Measurements from ENCODE around the gene VWF. TPM values are rescaled to one million over a fixed set of nuclear protein-coding genes. Genes with fewer than 3 reads are reported as not detected.

The VWF gene
- total and polyA plus RNA-seq, 10 of the 15 experiments (the other 5 are each of a cell fraction or from before 2014, with no cell fraction given), result 0.08 to 0.23 TPM; not detected in 8

- Histone ChIP-seq H3K36me3 (ENCODE audit: control insufficient read depth in 2 of 2, insufficient read depth in 2 of 2, low read length in 1 of 2) (no peaks in the 10 kb centered on the region), H3K27me3 (replicated peaks in 1 of 2; ENCODE audit: control insufficient read depth in 2 of 2, insufficient read depth in 2 of 2, low read length in 1 of 2) (peaks cover 2 to 8% of the 10 kb centered on the region in 2 experiments; a peak in 3 of 4 replicates), H3K9me3 (replicated peaks; ENCODE audit: control insufficient read depth, insufficient read depth, low read length) (no peaks in the 10 kb centered on the region; the same call in 2 of the 3 replicates), H4K20me1 (ENCODE audit: control insufficient read depth, insufficient read depth) (no peaks in the 10 kb centered on the region), H3K4me1 (ENCODE audit: control insufficient read depth, insufficient read depth, low read length) (no peaks in the 10 kb centered on the region), H3K4me3 (no peak overlapping the region), H3K9ac (ENCODE audit: control insufficient read depth, insufficient read depth, low read length) (no peak overlapping the region), H3K79me2 (ENCODE audit: control insufficient read depth, insufficient read depth, low read length) (no peaks in the 10 kb centered on the region), H3K4me2 (ENCODE audit: control insufficient read depth, insufficient read depth) (no peak overlapping the region), H3K27ac (ENCODE audit: control insufficient read depth, insufficient read depth) (no peak overlapping the region), H2AFZ (ENCODE audit: control insufficient read depth, low read depth, low read length) (no peak overlapping the region)
- intact Hi-C loops (cut with micrococcal nuclease; ENCODE audit: unreplicated experiment) (no loop called here), in situ Hi-C loops (cut with MboI) (no loop called here)
- DNase-seq (ENCODE audit: low read depth, low spot score), result no peak
- FAIRE-seq, result no peak
- RAD21 ChIA-PET (ENCODE audit: unreplicated experiment), result no interaction called here
- SMC1A ChIA-PET (ENCODE audit: uncharacterized antibody, unreplicated experiment), result no interaction called here
- no TSS peak for BruUV-seq (replicated peaks)
- POLR2A ChIA-PET, result no interaction called here
- CTCF ChIA-PET, result no interaction called here
- 6% methylated on average over 9 of the region's 9 CpGs for WGBS (ENCODE audit: insufficient coverage, insufficient replicate concordance, low lambda C conversion rate, missing lambda C conversion rate)
- TF ChIP-seq BCL3 (IDR thresholded peaks at IDR 0.05; ENCODE audit: borderline replicate concordance, insufficient read depth, low read depth, low read length, poor library complexity, severe bottlenecking) (no peak), USF1 (IDR thresholded peaks at IDR 0.05; ENCODE audit: borderline replicate concordance, extremely low read length, insufficient read depth, low read depth, low read length) (no peak), ZBTB11 (CRISPR knock-in tag; IDR thresholded peaks at IDR 0.05) (no peak), E2F4 (IDR thresholded peaks at IDR 0.05; ENCODE audit: low read depth, low read length) (no peak), PKNOX1 (IDR thresholded peaks at IDR 0.05) (no peak)
- ATAC-seq, result no peak
Measured at GRCh38 chr12:6123258-6123657, 1.2 kb downstream of the VWF start.
